CD1c-positive myeloid dendritic cell (primary cell): ENCODE data around the gene ASCC2.

Experiments used
- DNase-seq: peaks from one replicate; pipeline ENCODE4 v3.0.0-alpha.2; 2016; ENCODE audit errors: extremely low spot score

ASCC2 gene

DNA sequence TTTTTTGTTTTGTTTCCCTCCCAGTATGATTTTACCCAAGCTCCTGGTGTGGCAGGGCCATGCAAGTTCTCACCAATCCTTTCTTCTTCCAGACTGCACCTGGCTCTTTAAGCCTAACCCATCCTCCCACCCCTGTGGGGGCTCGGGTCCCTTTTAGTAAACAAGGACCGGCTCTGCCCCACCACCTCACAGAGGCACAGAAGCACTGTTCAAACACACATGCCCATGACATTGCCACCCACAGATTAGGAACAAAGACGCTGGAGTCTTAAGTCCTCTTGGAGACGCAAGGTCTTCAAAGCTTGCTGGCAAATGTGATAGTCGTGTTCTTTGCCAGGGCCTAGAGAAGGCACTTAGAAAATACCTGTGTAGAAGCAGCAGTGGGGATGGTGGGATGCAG lies 52.0 kb downstream of the ASCC2 start:
- DNase-seq: no peak

DNA sequence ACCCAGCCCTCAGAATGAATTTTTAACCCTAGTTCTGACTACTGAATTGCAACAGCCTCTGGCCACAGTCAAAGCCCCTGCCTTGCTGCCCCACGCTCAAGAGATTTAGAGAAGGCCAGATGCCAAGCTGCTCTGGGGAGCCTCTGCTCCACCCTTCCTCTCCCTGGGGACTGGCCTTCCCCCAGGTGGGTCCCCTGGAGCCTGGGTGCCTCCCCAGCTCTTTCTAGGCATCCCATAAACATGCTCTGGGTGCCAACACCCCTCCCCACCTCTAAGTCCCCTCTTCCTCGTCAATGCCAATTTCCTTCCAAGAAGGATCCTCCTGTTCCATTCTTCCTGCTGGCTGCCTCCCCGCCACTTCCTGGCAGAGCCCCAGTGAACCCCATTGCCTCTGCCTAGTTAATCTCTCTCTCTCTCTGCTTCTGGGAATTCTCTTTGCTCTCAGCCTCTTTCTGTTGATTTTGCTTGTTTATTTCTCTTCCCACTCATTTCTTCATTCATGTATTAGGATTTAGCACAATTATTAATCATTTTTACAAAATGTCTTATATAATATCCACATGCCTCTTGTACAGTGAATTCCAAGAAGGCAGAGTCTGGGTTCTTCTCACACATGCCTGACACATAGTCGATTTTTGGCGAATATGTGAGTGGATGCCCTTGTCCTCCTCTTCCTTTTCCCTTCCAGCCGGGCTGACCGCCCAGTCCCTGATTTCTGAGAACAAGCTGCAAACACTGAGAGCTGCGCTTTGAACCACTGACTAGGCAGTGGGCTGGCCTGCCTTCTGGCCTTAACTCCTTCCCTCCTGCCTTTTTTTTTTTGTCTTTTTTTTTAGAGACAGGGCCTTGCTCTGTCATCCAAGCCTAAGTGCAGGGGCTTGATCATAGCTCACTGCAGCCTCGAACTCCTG lies 53.4 kb downstream of the ASCC2 start:
- no peak for DNase-seq

DNA sequence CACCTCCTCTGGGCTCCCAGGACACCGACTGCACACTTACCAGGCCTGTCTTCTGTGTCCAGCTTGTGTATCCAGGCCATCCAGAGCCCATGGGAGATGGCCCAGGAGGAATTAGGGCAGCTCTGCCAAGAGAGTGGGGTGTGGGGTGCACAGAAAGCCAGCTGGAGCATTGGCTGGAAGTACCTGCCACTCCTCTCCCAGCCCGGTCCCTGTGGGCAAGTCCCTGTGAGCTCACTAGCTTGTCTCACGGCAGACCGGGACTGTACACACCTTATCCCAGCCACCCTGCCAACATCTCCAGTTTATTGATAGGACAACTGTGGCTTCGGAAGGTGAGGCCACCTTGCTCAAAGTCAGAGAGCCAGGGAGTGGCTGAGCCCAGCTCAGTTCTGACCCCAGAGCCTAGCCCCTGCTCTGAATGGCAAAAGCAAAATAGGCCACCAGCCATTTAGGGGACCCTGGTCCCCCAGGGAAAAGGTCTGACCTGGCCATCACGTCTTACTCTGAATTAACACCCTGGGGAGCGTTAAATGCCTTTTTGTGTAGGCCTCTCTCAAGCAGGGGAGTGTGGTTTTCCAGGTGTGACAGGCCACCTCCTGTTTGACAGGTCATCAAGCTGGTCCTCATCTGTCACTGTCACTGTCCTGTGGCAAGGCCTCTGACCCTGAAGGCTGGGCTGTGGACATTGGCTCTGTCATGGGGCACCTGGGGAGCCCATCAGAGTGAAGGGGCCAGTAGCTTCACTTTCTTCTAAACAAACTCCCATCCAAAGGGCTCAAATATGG lies 55.8 kb downstream of the ASCC2 start:
- DNase-seq: no peak

DNA sequence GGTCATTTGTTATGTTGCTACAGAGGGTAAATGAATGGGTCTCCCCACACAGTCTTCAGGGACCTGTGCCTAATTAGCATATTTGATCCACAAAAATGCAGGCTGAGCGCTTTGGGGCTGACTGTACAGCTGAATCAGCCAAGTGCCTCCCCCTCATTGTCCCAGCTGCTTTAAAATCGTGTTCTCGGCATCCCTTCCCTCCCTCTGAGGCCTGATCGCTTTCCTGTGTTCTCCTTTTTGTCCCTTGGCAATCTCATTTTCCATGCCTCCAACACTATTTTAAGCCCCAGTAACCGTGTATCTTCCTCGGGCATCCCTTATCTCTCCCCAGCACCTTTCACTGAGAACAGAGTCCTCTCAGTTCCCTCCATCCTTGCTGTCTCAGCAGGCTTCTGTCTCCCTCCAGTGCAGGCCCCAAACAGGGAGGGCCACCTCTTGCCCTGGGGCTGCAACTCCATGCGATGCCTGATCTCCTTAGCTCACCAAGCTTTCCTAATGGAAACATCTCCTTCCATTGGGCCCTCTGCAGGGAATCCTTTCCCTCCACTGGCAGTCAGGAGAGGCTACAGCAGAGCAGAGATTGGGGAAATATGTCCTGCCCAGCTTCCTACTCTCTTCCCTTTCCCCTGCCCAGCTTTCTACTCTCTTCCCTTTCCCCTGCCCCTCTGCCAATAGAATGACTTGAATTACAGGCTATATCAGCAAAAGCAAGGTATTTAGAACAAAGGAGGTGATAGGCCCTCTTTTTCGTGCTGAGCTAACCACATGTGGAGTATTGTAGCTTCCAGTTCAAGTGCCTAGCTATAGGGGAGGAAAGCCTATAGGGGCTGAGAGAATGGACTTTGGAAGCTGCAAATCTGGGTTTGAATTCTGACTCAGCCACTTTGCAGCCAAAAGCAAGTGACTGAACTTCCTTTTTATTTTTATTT lies 57.1 kb downstream of the ASCC2 start:
- DNase-seq: no peak

DNA sequence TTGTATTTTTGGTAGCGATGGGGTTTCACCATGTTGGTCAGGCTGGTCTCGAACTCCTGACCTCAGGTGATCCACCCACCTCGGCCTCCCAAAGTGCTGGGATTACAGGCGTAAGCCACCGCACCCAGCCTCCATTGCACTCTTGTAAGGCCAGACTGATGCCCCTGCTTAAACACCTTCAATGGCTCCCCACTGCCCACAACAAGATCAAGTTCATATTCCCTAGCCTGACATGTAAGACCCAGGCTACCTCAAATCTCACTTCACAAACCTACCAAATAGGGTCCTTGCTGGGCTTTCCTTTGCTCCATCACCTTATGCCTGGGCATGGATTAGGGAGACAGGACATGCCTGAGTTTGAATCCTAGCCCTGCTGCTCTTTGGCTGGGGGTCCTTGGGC lies 57.9 kb downstream of the ASCC2 start:
- no peak for DNase-seq

DNA sequence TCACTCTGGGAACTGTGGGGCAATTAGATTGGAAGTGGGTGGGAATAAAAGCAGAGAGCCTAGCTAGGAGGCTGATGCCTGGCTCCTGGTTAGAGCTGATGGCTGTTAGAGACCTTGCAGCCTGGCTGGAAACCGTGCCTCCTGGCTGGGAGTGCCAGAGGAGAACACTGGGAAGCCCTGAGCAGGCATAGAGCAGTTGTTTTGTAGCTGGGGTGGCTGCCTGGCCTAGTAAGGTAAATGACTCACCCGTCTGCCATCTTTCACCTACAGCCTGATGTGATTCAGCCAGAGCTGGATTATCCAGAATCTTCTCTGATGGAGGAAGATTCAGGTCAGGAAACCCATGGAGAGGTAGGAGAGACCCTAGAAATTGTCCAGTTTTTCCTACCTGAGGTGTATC lies 64.8 kb downstream of the ASCC2 start:
- no peak for DNase-seq

DNA sequence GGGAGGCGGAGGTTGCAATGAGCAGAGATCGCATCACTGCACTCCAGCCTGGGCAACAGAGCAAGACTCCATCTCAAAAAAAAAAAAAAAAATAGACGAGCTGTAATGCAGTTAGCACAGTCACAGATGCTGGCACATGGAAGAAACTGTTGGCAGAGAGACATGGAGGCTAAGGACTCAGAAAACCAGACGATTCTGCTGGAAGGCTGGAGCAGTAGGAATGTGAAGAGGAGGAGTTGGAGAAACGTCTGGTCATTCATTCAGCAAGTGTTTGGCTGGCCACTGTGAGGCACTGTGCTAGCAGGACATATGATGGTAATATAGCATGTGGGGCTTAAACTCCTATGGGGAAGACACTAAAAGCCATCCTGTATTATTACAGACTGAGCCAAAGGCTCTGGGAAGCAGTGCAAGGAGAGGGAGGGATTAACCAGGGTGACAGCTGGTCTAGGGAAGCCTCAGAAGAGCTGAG lies 65.9 kb downstream of the ASCC2 start:
- peak; percentile 13 for DNase-seq

DNA sequence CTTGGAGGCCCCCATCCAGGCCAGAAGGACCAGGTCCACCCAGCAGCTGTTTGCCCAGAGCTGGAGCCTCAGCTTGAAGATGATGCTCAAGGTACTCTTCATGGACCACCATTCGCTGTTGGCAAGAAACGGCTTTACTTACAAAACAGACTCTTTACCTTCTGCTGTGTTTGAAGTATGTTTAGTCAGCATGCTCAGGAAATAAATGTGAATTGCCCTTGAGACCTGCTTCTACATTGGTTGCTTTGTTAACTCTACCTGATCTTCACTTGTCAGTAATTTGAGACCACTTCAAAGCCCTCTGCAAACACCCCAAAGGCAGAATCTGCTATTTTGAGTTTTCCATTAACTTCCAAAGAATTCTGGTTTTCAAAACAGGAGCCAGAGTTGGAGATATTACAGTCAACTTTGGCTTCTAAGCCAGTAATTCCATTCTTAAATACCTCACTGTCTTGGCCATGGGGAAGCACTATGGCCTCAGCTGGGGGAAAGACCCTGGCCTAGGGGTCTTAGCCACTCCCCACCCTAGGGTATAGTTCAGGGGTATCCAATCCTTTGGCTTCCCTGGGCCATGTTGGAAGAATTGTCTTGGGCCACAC lies 68.3 kb downstream of the ASCC2 start:
- DNase-seq: no peak

DNA sequence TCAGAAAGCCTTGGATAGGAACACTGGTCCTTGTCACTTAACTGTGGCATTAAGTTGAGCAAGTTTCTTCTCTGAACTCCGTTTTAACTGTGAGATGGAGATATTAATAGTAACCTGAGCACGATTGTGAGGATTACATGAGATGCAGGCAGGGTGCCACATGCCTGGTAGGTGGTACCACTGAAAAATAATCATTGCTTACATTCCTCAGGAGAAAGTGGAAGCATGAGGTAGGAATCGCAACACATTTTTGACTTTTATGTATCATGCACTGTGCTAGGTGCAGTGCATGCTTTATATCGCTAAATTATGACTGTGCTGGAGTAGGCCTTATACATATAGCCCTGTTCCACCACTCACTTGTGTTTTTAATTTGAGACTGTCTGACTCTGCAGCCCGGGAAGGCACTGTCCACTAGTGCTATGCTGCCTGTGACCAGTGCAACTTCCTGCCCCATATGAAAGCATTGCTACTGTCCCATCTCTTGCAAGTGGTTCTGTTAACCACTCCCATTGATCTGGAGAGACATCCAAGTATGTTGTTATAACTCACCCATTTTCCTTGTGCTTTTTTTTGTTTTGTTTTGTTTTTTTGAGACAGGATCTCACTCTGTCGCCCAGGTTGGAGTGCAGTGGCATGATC lies 69.9 kb downstream of the ASCC2 start:
- no peak for DNase-seq

DNA sequence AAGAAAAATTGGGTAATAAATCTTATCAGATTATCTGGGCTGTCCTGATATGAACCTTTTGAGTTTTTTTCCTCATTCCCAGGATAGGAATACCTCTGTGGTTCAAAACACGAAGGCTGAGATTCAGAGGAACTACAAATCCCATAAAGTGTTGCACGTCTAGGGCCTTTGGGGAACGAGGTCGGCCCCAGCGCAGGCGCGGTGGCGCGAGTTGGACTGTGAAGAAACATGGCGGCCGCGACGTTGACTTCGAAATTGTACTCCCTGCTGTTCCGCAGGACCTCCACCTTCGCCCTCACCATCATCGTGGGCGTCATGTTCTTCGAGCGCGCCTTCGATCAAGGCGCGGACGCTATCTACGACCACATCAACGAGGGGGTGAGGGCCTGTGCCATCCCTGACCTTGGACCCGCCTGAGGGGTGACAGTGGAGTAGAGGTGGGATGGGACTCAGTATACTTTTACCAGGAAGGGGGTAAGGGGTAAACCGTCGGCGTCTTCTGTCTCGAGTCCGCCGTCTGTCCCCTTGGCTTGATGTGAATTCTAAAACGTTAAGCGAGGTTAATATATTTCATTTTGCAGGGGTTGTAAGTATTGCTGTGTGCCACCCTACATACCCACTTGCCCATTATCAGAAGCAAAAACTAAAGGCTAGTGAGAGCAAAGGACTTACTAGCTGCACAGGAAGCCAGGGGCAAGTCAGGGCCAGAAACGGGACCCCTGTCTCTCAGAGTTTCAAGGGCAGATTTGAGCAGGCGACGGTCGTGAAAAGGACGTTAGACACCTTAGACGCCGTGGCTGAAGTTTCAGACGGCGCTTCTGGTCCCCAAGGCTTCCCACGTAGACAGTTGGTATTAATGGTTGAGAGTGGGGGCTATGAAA lies 70.7 kb downstream of the ASCC2 start, which contains the start of gene UQCR10:
TSS of gene UQCR10 (plus strand) at position 199 of the 881 bp plus-strand sequence. CDS start at position 229, 30 bp downstream.
- peak; percentile 97 for DNase-seq

DNA sequence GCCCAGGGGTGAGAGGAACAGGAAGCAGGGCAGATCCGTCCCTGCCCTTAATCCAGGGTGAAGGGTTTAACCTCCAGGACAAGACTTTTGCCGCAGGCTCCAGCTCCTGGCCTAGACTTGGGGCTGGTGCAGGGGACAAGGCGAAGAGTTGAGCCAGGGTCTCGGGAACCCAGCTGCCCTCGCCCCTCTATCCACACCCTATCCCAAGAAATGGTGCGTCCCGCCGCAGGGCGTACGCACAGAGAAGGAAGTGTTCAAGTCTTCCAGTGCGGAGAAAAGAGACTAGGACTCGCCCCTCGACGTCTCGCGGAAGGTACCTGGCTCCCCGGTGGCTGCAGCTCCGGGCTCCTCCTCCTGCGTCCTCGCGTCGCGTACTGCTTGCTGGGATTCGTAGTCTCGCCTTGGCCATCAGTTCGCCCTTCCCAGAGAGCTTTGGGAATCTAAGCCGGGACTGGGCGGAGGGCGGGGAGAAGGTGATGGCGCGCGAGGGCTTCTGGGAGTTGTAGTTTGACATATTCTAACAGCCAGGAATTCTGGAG lies 71.4 kb downstream of the ASCC2 start, which contains the start of gene ZMAT5:
TSS of gene ZMAT5 (minus strand) at position 376 of the 539 bp plus-strand sequence. CDS start 18,463 bp downstream, outside the sequence.
- DNase-seq: peak; percentile 97

DNA sequence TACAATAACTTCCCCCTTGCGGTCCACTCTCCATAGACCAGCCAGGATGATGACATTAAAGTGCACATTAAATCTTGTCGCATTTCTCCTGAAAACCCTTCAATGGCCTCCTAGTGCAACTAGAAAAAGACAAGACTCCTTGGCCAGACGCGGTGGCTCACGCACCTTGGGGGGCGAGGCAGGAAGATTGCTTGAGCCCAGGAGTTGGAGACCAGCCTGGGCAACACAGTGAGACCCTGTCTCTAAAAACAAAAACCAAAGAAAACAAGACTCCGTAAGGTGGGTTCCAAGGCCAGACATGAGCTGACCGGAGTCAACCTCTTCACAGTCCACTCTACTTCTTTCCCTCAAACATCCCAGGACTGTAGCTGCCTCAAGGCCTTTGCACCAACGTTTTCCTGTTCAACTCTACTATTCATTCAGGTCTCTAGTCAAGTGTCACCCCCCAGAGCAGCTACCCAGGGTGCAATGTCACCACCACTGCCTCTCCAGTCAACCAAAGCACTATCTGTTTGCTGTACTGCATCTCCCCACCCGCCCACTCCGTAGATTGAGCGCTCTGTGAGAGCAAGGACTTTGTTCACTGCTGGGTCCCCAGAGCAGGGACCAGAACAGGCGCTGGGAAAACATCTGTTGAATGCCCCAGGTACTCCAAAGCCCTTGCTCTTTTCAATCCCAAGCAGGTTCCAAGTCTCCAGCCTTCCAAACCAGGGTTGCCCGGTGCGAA lies 72.0 kb downstream of the ASCC2 start:
- no peak for DNase-seq

DNA sequence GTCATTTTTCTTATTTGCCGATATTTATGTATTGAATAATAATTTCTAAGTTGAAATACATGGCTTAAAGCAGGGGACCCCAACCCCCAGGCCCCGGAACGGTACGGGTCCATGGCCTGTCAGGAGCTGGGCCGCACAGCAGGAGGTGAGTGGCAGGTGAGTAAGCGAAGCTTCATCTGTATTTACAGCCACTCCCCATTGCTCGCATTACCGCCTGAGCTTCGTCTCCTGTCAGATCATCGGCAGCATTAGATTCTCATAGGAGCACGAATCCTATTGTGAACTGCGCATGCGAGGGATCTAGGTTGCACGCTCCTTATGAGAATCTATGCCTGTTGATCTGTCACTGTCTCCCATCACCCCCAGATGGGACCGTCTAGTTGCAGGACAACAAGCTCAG lies 75.8 kb downstream of the ASCC2 start:
- no peak for DNase-seq

DNA sequence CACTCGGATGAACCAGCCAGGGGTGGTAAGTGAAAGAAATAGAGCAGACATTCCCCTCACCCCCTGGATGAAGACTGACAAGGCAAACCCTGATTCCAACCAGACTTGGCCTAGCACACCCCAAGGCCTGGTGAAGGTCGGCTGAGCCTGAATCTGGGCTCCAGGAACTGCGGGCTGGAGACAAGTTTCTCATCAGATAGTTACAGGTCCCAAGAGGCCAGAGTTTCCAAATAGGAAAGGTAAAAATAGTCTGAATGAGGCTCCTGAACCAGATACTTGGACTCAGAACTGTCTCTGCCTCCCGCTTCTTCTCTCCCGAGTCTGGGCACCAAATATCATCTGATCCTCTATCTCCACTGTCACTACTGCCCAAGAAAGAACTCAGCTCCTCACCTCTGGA lies 79.1 kb downstream of the ASCC2 start:
- no peak for DNase-seq

DNA sequence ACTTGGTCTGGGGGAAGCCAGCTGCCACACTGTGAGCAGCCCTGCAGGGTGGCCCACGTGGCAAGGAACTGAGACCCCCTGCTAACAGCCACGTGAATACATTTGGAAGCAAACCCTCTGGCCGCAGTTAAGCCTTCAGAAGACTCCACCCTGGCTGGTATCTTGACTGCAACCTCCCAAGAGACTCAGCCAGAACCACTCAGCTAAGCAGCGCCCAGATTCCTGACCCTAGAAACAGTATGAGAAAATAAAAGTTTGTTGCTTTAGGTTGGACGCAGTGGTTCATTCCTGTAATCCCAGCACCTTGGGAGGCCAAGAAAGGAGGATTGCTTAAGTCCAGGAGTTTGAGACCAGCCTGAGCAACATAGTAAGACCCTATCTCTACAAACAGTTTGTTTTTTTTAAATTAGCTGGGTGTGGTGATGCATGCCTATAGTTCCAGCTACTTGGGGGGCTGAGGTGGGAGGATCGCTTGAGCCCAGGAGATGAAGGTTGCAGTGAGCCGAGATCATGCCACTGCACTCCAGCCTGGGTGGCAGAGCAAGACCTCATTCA lies 79.9 kb downstream of the ASCC2 start:
- DNase-seq: no peak

DNA sequence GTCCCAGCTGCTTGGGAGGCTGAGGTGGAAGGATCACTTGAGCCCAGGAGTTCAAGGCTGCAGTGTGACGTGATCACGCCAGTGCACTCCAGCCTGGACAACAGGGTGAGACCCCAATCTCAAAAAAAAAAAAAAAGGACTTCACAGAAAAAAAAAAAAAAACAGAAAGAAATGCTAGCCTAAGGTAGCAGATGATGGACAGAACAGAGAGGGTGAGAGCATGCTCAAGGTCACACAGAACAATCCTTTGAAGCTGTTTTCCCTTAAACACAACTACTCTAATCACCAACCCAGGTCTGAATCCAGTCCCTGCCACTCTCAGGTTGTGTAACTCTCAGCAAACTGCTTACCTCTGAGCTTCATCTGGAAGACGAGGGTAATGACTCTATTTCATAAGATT lies 81.0 kb downstream of the ASCC2 start:
- no peak for DNase-seq

DNA sequence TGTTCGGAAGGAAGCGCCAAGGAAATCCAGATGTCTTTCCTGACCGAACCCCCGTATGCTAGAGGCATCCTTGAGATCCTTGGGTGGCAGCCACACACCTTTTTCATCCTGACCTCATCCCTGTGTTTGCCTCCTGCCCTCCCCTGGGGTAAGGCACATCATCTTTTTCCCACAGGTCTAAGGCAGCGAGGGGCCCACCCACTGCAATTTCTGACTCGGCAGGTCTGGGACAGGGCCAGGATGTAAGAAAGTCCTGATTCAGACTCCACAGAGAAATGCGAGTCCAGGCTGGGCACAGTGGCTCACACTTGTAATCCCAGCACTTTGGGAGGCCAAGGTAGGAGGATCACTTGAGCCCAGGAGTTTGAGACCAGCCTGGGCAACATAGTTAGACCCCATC lies 81.7 kb downstream of the ASCC2 start:
- DNase-seq: no peak

DNA sequence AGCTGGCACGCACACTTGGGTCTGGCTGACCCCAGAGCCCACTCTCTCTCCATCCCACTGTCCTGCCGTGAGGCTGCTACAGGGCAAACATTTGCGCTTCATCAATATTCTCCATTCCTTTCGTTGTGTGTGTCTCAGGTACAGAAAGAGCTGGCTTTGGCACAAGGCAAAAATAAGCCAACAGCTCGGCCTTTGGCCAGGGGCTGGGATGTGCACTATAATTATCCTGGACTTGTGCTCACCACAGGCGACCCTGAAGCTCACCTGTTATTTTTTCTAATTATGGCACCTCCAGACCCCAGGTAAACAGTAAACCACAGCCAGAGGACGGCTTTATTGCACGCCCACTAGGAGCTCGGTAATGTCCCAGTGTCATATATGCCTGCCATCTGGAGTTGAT lies 82.2 kb downstream of the ASCC2 start:
- DNase-seq: no peak
